Coronary artery (tissue), 2 donors: ENCODE measurements around the gene S100G.
"Not testable (repeated sequence)": the region's sequence is repeated elsewhere in the genome, so short reads cannot be mapped to it uniquely, and the experiment has no call there.

Experiments used
- DNase-seq: peaks from one replicate; pipeline ENCODE4 v3.0.0-alpha.2; 2017; ENCODE audit warnings: low spot score
- H3K27ac ChIP-seq, 2 donors: fragments of 200-600 bp; sonication (generic); one replicate each; pipeline ENCODE4 v1.5.1; 2016 to 2019
- H3K4me3 ChIP-seq: fragments of 200-600 bp; sonication (generic); 2 replicates; pipeline ENCODE4 v1.5.1; 2016; ENCODE audit warnings: mild to moderate bottlenecking, moderate library complexity
- CTCF ChIP-seq: fragments of 200-600 bp; sonication (generic); IDR thresholded peaks from one replicate; pipeline ENCODE4 v1.5.1; 2019; ENCODE audit warnings: antibody characterized with exemption

Gene S100G

GRCh38 chrX:16612257-16612897 lies 37.6 kb upstream of the S100G start:
- no peak overlapping the region for H3K4me3 ChIP-seq
- no peak overlapping the region for H3K27ac ChIP-seq
- no peak for TF ChIP-seq CTCF
- no peak for DNase-seq

GRCh38 chrX:16617382-16617781 lies 32.6 kb upstream of the S100G start:
- Histone ChIP-seq H3K27ac (no peak overlapping the region), H3K4me3 (no peak overlapping the region)
- no peak for DNase-seq
- TF ChIP-seq CTCF: no peak

GRCh38 chrX:16618422-16618821 lies 31.5 kb upstream of the S100G start:
- Histone ChIP-seq H3K27ac (no peak overlapping the region), H3K4me3 (no peak overlapping the region)
- TF ChIP-seq CTCF: no peak
- no peak for DNase-seq

GRCh38 chrX:16619024-16619423 lies 30.9 kb upstream of the S100G start:
- Histone ChIP-seq H3K4me3 (no peak overlapping the region), H3K27ac (no peak overlapping the region)
- TF ChIP-seq CTCF: no peak
- DNase-seq: no peak

GRCh38 chrX:16628511-16628910 lies 21.4 kb upstream of the S100G start:
- not testable (repeated sequence) for DNase-seq, H3K27ac ChIP-seq, H3K4me3 ChIP-seq

GRCh38 chrX:16628946-16629595 lies 20.9 kb upstream of the S100G start:
- Histone ChIP-seq H3K27ac (no peak overlapping the region), H3K4me3 (no peak overlapping the region)
- no peak for TF ChIP-seq CTCF
- DNase-seq: no peak

- no peak for TF ChIP-seq CTCF
- Histone ChIP-seq H3K27ac (no peak overlapping the region), H3K4me3 (no peak overlapping the region)
- no peak for DNase-seq
Observed at GRCh38 chrX:16629909-16630308, 20.0 kb upstream of the S100G start.
